8988T (cell line): Measurements from ENCODE around the gene CASP5.
A peak's percentile ranks its signal among the peaks of the same experiment; 100 is the strongest.
"Not testable (repeated sequence)": the region's sequence is repeated elsewhere in the genome, so short reads cannot be mapped to it uniquely, and the experiment has no call there.

Experiments used
- DNase-seq: peaks from one replicate; pipeline ENCODE4 v3.0.0; 2011

The CASP5 gene

DNA sequence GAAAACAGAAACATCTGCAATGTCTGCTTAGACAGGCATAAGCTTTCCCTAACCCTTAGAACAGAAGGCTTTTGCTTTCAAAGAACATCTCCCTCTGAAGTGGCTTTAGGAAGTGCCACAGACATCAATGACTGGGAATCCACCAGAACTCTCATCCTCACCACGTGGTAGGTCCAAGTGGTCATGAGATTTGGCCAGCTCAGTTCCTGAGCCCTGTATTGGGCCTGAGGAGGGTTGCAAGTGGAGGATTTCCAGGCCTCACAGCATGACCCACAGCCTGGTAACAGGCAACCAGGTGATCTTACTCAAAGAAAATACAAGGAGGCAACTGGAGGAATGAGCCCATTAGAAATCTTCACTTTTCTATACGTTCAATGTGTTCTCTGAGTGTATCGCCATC lies 10.4 kb upstream of the CASP5 start:
- DNase-seq = no peak

DNA sequence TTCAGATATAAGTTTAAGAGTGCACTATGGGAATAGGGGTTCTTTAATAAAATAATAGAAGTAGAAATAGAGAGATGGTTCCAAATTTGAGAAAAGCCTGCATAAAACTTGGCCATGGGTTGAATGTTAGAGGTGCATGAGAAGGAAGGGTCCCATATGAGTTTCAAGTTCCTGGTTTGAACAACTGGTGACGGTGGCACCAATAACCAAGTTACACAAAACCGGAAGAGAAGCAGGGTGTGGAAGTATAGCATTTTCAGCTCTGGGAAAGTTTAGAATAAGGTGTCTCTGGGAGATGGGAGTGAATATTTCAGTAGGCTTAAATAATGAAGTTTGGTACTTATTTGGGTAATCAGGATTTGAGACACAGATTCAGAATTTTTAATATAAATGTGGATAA lies 9.5 kb upstream of the CASP5 start:
- DNase-seq = no peak

DNA sequence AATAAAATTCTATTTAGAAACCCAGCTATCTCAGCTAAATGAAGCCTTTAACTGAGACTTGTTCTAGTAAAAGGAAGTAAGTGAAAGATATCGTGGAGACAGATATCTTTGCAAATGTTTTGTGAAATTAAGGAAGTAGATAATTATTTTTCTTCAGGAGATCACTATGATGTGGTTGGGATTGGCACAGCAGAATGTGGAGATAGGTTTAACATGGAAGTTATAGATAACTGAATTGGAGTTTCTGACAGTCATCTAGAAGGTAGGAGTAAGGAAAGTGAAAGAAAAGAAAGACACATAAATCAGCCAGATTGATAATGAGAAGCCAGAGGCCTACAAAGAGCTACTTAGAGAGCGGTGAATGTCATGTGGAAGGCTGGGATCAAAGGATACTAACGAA lies 4.7 kb upstream of the CASP5 start:
- no peak for DNase-seq

DNA sequence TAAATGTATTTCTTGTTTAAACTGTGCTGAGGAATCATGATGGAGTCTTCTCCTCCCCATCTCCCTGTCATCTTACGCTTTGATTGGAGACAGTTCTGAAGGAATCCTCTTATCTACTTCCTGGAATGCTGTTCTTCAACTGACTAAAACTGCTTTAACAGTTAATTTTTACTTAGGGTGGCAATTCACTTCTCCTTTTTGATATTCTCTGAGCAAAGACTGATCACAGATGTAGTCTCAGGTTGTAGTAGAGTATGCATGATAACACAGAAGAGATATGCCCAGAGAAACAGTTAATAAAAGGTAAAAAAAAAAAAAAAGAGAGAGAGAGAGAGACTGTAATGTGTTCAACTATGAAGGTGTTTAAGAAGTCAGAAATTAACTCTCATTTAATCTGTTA lies 1.4 kb upstream of the CASP5 start:
- DNase-seq = no peak

DNA sequence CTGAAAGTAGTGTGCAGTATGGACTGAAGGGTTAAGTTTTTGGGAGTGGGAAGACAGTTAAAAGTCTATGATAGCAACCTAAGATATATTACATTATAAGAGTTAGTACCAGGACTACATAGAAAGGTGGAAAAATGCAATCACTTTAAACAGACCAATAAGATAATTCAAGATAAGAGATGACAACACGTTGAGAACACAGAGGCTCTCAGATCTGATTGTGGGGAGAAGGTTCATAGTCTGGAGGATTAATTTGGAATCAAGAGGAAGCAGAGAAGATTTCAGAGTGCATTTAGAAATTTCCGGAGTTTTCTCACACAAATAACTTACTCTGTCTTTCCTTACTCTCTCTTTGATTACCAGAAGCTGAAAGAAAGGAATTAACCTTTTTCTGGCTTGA lies 441 bp downstream of the CASP5 start:
- no peak for DNase-seq

DNA sequence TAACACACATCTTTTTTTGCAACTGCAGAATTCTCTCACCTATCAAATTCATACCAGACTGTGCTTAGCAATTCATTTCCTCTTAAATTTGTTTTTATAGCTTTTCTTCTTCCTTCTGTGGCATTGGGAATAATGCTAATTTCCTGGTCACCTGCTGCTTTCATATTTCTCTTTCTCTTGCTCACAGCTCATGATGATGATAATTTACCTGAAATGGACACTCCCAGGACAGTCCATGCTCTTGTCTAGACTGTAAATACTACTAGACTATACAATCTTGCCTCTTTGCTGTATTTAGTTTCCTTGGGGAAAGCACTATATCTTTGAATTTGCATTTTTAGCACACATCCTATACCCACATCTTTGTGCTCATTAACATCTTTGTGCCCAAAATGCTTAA lies 15.5 kb downstream of the CASP5 start:
- no peak for DNase-seq

DNA sequence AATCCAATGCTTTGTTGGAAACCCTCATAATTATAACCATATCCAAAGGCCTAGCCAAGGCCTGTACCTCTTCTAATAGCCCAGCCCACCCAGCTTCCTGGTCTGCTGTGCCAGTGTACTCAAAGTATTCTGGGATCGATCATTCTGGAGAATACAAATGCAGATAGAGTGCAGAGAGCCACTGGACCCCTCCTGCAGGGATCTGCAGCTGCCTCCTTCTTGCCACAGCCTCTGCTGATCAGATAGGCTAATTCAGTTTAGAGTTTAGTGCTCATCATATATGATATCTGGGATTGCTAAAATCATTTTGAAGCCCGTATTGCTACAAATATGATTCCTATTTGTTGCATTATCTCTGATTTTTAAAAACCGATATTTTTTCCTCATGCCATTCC lies 17.5 kb downstream of the CASP5 start:
- no peak for DNase-seq

DNA sequence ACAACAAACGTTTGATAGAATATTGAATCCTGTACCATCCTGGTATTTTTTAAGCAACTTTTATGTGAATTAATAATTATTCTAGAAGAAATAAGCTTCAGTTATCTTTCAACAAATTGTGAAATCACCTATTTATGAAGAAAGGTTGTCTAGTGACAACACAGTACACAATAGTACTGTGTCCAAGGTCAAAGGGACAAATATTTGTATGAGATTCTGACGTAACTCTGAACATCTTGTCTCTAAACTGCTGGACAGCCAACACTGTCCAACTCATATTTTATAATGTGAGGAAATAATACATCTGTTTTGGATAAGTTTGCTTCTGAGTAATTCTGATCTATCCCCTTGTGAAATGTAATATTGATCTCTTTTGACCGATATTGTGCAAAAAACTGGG lies 18.9 kb downstream of the CASP5 start:
- DNase-seq = no peak

DNA sequence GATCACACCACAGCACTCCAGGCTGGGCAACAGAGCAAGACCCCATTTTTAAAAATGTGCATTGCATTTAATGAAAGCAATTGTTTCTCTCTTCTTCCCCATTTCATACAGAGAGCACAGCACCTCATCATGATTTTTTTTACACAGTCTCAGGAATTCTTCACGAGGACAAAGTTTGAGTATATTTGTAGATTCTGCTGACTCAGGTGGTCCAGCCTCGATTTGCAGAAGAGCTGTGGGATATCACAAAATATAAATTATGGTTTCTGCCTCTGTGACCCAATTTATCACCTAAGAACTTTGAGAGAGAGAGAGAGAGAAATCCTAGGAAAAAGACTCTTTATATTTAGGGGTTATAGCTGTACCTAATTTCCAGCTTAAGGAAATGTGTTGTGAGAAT lies 19.8 kb downstream of the CASP5 start:
- DNase-seq = no peak

DNA sequence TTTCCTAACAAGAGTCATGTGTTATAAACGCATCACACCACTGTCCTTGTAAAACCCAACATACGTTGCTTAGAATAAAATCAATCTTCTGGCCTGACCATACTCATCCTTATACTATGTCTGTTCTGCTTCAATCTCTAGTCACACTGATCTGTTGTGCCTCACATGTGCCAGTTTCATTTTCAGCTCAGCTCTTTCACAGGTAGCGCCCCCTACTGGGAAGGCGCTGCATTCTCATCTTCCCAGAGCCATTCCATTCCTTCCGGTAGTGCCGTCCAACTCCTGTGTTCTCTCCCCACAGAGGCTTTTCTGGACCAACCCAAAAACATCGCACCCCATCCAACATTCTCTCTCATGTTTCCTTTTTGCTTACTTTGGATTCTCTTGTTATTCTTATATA lies 22.2 kb downstream of the CASP5 start:
- DNase-seq = no peak

DNA sequence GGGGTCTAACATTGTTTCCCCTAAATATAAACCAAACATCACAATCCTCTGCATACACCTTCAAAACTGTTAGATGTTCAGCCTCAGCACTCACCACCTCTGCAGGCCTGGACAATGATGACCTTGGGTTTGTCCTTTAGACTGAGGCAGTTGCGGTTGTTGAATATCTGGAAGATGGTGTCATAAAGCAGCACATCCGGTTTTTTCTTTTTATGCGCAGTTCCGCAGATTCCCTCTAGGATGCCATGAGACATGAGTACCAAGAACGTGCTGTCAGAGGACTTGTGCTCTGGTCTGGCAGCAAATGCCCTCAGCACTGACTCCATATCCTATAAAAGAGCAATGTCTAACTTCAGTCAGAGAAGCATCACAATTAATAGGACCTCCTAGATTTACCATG lies 22.8 kb downstream of the CASP5 start:
- no peak for DNase-seq

DNA sequence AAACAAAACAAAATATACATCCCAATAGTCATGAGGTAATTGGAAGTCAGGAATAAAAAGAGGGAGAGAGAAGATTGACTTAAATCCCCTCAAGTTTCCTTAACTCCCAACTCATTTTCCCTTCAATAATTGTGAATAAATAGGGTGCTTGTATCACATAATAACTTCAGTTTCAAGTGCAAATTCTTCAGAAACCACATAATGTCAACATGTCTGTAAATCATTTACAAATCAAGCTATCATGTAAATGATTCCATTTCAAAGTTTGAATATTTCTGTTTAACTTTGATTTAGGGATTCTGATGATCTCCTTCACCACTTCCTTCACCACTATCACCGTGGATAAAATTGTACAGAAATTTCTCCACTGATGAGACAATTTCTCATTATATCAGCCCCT lies 23.2 kb downstream of the CASP5 start:
- no peak for DNase-seq

DNA sequence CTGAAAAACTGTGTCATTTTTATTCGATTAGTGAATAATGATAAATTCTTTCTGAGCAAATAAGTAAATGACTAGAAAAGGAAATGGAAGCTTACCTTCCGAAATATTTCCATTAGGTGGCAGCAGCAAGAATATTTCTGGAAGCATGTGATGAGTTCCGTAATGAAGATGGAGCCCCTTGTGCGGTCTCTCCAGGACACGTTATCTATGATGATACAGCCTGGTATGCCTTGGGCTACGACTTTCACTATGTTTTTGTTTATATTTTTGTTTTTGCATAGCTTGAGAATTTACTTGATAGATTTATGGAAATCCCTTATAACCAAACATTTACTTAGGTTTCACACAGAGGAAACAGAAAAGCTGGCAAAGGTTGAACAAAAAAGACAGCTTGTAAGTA lies 25.7 kb downstream of the CASP5 start:
- DNase-seq = no peak

DNA sequence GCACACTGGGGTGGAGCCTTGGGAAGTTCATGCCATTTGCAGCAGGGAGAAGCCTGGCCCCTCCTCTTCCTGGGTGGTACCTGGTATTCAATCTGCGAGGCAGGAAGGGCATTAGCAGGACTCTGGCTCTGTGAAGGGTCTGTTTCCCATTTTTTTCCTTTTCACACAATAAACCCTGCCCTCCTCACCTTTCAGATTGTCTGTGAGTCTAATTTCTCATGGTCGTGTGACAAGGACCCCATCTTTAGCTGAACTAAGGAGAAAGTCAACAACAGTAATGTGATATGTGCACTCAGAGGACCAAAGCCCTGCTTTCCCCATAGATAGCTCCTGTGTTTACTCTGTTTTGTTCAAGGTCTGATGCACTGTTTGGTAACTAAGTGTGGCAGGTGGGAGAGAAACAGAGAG lies 28.0 kb downstream of the CASP5 start:
- DNase-seq = no peak

DNA sequence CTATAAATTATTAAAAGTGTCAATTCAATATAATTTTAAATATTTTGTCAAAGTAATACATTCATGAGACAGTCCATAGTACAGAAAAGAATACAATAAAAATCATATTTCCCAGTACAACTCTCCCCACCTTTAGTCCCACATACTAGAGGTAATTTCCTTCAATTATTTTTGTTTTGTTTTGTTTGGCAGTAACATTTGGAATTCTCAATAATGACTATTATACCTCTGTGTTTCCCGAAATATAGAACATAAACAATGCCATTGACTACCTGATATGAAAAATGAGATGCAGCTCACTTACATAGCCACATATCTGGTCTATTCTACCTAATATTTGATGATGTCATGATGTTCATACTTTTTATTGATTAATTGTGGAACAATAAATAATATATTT lies 30.2 kb downstream of the CASP5 start:
- DNase-seq = no peak

DNA sequence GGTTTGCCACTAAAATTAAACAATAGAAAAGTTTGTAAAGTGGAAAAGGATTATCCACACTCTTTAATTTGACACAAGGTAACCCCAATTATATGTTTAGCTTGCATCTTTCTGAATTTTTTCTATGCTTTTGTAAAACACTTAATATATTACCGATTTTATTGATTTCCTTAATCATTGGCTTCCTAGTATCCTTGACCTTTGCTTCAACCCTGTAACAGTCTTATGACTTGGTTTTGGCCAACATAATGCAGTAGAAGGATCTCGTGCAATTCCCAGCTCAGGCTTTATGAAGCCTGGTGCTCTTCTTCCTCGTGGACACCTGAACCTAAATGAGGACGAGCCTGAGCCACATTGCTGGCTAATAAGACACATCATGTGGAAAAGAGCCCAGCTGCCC lies 31.0 kb downstream of the CASP5 start:
- DNase-seq = no peak

DNA sequence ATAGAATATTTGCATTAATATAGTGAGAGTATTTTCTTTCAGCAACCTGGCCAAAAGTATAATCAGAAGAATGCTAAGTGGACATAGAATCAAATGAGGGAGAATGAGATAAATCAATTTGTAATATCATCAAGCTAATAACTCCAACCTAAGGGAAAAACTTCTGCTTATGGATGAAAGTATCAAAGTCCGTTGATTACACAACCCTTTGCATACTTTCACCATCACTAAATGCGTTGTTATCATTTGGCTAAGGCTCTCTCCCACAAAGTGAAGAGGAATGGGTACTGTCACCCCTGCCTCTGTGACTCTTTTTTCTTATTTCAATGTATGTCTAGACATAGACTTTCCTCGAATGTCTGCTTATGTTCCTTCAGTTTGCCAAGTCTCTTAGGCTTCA lies 38.2 kb downstream of the CASP5 start:
- DNase-seq = no peak

DNA sequence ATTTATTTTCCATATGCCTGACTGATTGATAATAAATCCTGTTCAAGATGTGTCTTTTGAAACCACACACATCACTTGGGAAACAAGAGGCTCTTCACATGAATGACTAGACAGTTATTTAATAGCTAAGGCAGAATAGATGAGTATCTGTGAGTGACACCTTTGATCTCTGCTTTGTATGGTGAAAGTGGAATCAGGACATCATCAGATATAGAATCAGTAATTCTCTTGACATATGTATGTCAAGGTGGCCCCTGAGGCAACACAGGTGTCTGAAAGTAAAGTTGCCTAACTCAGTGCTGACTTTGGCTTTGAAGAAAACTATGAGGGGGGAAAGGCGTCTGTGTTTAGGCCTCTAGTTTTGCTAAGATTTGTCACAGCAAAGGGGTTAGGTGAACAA lies 43.1 kb downstream of the CASP5 start:
- DNase-seq = no peak

DNA sequence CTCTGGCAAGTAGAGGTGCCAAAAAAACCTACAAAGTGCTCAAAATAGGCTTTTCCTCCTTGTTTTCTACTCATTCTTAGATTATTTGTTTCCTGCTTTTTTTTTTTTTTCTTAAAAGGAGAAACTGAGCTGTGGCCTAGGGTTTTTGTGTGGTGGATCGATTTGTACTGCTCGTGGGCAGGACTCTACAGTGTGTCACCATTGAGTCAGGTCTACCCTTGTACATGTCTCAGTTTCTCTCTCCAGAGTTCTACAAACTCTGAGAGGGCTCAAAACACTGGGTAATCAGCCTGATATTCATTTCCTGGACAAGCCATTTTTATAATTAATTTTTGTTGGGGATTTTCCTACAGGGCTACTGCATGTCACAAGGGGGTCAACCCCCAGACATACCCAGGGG lies 49.4 kb downstream of the CASP5 start:
- no peak for DNase-seq

DNA sequence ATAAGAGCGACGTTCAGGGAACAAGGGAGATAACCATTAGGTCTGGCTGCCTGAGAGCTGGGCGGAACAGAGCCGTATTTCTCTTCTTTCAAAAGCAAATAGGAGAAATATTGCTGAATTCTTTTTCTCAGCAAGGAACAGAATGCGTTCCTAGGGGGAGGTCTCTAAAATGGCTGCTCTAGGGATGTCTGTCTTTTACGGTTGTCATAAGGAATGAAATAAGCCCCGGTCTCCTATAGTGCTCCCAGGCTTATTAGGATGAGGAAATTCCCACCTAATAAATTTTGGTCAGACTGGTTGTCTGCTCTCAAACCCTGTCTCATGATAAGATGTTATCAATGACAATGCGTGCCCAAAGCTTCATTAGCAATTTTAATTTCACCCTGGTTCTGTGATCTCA lies 50.0 kb downstream of the CASP5 start:
- not testable (repeated sequence) for DNase-seq

DNA sequence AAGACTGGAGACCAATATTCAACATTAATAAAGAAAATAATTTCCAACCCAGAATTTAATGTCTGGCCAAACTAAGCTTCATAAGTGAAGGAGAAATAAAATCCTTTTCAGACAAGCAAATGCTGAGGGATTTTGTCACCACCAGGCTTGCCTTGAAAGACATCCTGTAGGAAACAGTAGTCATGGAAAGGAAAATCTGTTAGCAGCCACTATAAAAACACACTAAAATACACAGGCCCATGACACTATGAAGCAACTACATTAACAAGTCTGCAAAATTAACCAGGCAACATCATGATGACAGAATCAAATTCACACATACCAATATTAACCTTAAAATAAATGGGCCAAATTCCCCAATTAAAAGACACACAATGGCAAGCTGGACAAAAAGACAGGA lies 52.2 kb downstream of the CASP5 start:
- no peak for DNase-seq

DNA sequence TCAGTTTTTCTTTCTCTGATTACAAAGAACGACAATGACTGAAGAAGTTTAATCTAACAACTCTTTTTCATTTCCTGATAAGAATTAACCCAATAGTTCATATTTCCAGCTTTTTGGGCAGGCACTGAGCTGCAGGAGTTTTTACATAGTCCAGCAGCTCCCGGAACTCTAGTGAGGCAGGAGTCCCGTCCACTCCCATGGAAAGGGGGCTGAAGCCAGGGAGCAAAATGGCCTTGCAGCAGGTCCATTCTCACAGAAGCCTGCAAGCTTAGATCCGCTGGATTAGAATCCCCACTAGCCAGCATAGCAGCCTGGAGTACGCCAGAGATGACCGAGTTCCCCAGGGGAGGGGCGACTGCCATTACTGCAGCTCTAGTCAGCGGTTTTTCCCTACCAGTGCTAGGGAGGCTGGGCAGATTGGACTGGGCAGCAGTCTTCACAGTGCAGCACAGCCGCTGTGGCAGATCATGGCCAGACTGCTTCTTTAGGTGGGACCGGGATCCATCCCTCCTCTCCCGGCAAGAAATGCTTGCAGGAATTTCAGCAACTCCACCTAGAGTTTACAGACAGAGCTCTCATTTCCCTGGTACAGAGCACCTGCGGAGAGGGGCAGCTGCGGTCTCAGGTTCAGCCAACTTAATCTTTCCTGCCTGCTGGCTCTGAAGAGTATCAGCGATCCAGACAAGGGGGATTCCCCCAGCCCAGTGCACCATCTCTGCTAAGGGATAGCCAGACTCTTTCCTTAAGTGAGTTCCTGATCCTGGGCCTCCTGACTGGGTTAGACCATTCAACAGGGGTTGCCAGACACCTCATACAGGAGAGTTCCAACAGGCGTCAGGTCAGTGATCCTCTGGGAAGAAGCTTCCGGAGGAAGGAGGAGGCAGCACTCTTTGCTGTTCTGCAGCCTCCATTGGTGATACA lies 53.9 kb downstream of the CASP5 start:
- DNase-seq = peak; percentile 5

DNA sequence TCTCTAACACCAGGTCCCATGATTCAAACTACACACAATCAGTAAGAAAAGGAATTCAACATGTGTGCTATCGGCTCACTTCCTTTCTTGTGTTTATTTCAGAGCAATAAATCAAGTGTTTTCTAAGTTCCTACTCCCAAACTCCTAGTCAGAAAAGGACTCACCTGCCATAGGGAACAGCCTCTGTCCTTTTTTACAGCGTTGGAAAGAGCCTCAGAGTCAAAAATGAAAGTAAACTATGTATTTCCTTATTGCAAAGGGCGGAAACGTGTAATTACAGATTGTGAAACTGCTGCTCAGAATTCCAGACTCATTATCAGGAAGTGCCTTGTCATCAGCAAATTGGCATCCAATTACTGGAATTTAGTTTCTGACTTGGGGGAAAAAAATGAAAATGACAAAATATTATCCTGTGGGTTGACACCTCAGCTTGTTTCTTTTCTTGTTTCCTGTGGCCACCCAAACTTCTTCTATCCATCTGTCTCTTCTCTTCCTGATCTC lies 54.6 kb downstream of the CASP5 start, which contains the start of gene CASP4:
TSS of gene CASP4 (minus strand) at position 220 of the 501 bp plus-strand sequence. CDS start at position 171, 49 bp downstream.
- no peak for DNase-seq

DNA sequence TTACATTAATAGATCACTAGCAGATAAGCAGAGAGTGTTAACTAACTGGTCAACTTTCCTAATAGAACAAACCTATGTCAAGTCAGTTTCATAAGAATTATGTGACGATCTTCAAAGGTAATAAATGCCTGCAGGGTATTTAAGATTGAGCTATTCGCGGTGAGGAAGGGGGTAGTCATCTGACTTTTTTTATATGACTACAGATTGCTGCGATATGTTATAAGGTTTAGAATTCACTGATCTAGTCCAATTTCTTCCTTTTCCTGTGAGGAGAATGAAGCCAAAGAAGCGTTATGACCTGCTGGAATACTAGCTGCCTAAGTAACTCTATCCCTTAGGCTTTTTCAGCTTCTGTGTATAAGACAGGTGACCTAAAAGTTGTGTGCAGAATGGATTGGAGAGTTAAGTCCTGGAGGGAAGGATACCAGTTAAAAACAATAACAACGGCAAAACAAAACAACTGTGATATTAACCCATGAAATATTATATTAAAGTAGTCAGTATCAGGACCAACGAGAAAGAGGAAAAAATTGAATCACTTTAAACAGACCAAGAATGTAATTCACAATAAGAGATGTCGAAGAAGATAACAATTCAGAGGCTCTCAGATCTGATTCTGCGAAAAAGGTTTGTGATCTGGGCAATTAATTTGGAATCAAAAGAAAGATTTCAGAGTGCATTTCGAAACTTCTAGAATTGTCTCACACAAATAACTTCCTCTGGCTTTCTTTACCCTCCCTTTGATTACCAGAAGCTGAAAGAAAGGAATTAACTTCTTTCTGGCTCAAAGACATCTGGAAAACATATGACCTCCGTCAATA lies 55.2 kb downstream of the CASP5 start:
- no peak for DNase-seq
